Tibial nerve (tissue), 4 donors: ENCODE results near the gene FAM117A.

Experiments
- CTCF ChIP-seq, 5 experiments: fragments of 200-600 bp in 3 of 5; fragments of 450-650 bp in 2 of 5; sonication (generic) in 3 of 5; IDR thresholded peaks; one replicate each; pipeline ENCODE4 v1.5.1; 2016 to 2019; ENCODE audit warnings: antibody characterized with exemption in 5 of 5, mild to moderate bottlenecking in 3 of 5, moderate library complexity in 2 of 5
- EP300 ChIP-seq, 2 donors: sonication (generic); formaldehyde crosslinking; IDR thresholded peaks; one replicate each; pipeline ENCODE4 v1.6.1; 2017; ENCODE audit warnings: antibody characterized with exemption in 2 of 2, mild to moderate bottlenecking in 1 of 2
- POLR2A ChIP-seq, 2 donors: fragments of 450-650 bp; IDR thresholded peaks; one replicate each; pipeline ENCODE4 v1.6.1; 2017; ENCODE audit warnings: antibody characterized with exemption in 2 of 2, mild to moderate bottlenecking in 2 of 2, moderate library complexity in 2 of 2

DNA sequence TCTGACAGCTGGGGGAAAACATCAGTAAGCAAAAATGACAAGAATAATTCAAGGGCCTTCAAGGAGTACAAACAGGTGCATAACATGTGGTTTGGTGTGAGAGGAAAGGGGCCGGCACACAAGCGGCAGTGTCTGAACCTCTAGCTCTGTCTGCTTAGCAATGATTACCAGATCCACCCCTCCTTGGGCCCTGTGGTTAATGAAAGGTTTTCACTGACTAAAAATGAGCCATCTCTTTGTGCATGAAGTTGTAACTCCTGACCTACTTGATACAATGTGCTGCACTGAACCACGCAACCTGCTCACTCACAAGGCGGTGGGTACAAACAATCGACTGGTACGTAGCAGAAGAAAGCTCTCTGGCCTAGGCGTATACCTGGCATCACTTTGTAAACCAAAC is 15.1 kb downstream of the FAM117A start:
- no peak for TF ChIP-seq CTCF (IDR thresholded peaks at IDR 0.05)
- no peak for TF ChIP-seq POLR2A (IDR thresholded peaks at IDR 0.05)
- TF ChIP-seq EP300 (IDR thresholded peaks at IDR 0.05), result no peak
